Measurements from ENCODE around the gene DAB1.

DAB1 gene

DNA sequence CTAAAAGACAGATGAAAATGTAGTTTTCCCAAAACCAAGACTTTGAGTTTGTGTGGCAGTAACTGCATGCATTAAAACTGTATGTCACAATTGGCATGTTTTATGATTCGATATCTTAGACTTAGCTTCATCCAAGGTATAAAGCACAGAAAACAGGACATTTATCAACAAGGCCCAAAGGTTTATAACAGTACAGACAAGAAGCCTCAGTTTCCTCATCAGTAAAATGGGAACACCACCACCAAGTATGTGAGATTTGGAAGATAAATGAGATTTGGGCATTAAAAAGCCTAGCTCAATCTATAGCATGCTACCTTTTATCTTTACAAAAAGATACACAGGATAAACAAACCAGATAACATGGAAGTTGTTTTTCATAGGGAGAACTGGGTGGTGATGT lies 128.5 kb downstream of the DAB1 start:
- no peak overlapping the region for H3K4me3 ChIP-seq (ENCODE audit: control insufficient read depth, low read depth, low read length)
- TF ChIP-seq CTCF (IDR thresholded peaks at IDR 0.05; ENCODE audit: control insufficient read depth, insufficient read depth, low read depth, low read length, missing control alignments), result no peak
- no peak for DNase-seq (ENCODE audit: low read depth)

DNA sequence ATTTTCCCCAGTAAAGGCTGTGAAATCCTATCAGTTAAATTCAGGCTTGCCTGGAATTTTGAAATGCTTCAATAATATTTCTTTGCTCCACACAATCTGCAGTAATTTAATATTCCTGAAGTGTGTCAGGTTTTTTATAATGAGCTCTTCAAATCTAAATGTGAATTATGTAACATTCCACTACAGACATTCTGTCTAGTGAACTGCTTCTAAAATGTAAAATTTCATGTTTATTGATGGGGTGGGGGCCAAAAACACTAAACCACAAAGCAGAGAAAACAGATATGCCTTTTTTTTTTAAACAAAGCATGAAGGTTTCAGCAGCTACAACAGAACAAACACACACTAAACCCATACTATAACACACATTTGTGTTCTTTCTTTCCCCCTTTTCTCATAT lies 129.7 kb downstream of the DAB1 start:
- TF ChIP-seq CTCF (IDR thresholded peaks at IDR 0.05; ENCODE audit: control insufficient read depth, insufficient read depth, low read depth, low read length, missing control alignments), result no peak
- no peak for DNase-seq (ENCODE audit: low read depth)
- no peak overlapping the region for H3K4me3 ChIP-seq (ENCODE audit: control insufficient read depth, low read depth, low read length)

DNA sequence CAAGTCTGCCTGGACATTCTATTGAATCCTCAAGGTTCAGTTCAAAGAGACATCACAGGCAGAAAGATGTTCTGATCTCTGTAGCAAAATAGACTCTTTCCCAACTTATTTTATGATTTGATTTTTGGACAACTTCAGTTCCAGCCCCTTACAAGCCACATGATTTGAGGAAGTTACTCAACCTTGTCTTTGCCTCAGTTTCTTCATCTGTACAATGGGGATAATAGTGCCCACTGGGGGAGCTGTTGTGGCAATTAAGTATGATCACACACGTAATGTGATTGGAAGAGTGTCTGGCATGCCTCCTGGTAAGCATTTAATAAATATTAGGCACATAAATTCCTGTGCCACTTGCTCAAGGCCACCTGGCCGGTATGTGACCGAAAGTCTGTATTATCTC lies 130.6 kb downstream of the DAB1 start:
- no peak overlapping the region for H3K4me3 ChIP-seq (ENCODE audit: control insufficient read depth, low read depth, low read length)
- DNase-seq (ENCODE audit: low read depth), result no peak
- peak; percentile 2 for TF ChIP-seq CTCF (IDR thresholded peaks at IDR 0.05; ENCODE audit: control insufficient read depth, insufficient read depth, low read depth, low read length, missing control alignments)

DNA sequence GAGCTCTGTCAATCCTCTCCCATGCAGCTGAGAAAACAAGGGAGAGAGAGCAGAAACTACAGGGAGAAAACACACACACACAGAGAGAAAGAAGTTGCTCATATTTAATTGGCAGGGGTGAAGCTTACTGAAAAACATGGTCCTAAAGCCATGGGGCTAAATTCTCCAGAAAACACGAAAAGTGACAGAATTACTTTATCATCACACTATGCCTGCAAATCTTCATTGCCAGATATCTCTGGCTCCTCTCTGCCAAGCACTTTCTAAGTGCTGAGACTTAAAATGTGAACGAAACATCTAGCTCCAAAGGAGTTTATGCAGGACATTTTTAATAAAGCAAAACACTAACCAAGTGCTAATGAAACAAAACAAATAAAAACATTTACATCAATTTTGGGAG lies 134.1 kb downstream of the DAB1 start:
- H3K4me3 ChIP-seq (ENCODE audit: control insufficient read depth, low read depth, low read length), result no peak overlapping the region
- DNase-seq (ENCODE audit: low read depth), result no peak
- TF ChIP-seq CTCF (IDR thresholded peaks at IDR 0.05; ENCODE audit: control insufficient read depth, insufficient read depth, low read depth, low read length, missing control alignments), result no peak

- no peak overlapping the region for H3K4me3 ChIP-seq (ENCODE audit: control insufficient read depth, low read depth, low read length)
- DNase-seq (ENCODE audit: low read depth), result no peak
- no peak for TF ChIP-seq CTCF (IDR thresholded peaks at IDR 0.05; ENCODE audit: control insufficient read depth, insufficient read depth, low read depth, low read length, missing control alignments)
These were observed 137.9 kb downstream of the DAB1 start for GRCh38 chr1:57285992-57286391.

DNA sequence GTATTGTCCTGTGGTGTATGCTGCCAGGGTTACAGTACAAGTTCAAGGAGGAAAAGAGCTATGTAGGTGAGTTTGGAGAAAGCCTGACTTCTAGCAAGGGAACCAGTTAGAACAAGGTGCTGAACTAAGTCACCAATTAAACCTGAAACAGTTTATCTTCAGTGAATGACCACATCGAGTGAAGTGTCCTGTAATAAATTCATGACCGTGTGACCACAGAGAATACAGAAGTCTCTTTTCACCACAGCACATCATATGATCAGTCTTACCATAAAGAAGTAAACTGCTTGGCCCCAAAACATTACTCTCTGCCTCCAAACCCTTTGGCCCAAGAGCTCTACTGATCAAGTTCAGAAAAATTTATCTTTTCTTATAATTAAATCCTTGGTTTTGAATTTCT lies 141.4 kb downstream of the DAB1 start:
- no peak for DNase-seq (ENCODE audit: low read depth)
- H3K4me3 ChIP-seq (ENCODE audit: control insufficient read depth, low read depth, low read length), result no peak overlapping the region
- no peak for TF ChIP-seq CTCF (IDR thresholded peaks at IDR 0.05; ENCODE audit: control insufficient read depth, insufficient read depth, low read depth, low read length, missing control alignments)

- no peak for TF ChIP-seq CTCF (IDR thresholded peaks at IDR 0.05; ENCODE audit: control insufficient read depth, insufficient read depth, low read depth, low read length, missing control alignments)
- DNase-seq (ENCODE audit: low read depth), result no peak
- no peak overlapping the region for H3K4me3 ChIP-seq (ENCODE audit: control insufficient read depth, low read depth, low read length)
These were observed 142.5 kb downstream of the DAB1 start for GRCh38 chr1:57281324-57281723.
